GM10266 (cell line): ENCODE measurements around the gene IQCC.

Experiments used
- DNase-seq: peaks from one replicate; pipeline ENCODE4 v3.0.0; 2012; ENCODE audit errors: extremely low spot score
- CTCF ChIP-seq: IDR thresholded peaks from 2 replicates; pipeline ENCODE4 v1.5.1; 2012; ENCODE audit warnings: mild to moderate bottlenecking, low read depth; ENCODE audit not compliant: control insufficient read depth, insufficient read depth; ENCODE audit errors: missing control alignments

IQCC gene

GRCh38 chr1:32219022-32219421, 13.6 kb downstream of the IQCC start:
- no peak for TF ChIP-seq CTCF
- no peak for DNase-seq

GRCh38 chr1:32220746-32221580, 15.5 kb downstream of the IQCC start:
- TF ChIP-seq CTCF = no peak
- DNase-seq = no peak

DNA sequence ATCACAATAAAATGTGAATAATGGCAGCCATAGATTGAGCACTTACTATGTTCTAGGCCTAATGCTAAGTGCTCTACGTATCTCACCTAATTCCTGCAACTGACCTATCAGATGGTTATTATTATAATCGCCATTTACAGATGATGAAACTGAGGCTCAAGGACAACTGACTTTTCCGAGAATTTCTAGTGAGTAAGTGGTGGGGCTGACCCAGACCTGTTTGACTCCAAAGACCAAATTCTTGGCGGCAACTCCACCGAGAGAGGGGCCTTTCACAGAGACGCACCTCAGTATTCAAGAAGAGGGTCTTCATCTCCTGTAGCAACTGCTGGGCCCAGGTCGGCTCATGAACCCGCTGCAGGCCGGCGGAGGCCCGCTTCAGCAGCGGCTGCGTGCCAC, 16.1 kb downstream of the IQCC start:
- no peak for DNase-seq
- no peak for TF ChIP-seq CTCF

- peak; percentile 92 for DNase-seq
- no peak for TF ChIP-seq CTCF
Observed at GRCh38 chr1:32221980-32222755, 16.7 kb downstream of the IQCC start, which contains the start of the genes EIF3I and TMEM234. Gene EIF3I (plus strand): TSS chr1:32222407. CDS start chr1:32222442, 35 bp downstream. Gene TMEM234 (minus strand): TSS chr1:32222353. CDS start chr1:32222322, 31 bp downstream.

GRCh38 chr1:32223683-32224082, 18.2 kb downstream of the IQCC start:
- DNase-seq = no peak
- TF ChIP-seq CTCF = no peak

DNA sequence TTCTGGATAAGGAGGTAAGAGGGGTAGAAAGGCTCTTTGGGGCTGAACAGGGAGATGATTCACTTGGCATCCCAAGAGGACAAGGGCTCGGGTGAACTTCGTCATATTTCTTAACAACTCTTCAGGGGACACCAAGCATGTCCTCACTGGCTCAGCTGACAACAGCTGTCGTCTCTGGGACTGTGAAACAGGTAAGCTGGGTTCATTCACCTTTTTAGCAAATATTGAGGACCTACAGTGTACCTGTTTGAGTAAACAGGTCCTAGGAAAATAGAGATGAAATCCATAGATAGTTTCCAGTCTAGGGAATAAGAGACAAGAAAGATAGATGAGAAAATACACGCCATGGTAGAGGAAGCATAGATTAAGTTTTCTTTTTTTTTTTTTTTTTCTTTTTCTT, 18.8 kb downstream of the IQCC start:
- no peak for TF ChIP-seq CTCF
- DNase-seq = no peak
